C4-2B (cell line): ENCODE results near the gene TNFRSF13B.

ENCODE experiments used
- ZFX ChIP-seq: fragments of 450-650 bp; IDR thresholded peaks from 2 replicates; pipeline ENCODE4 v1.6.1; 2017
- TF ChIP-seq, protein P1 (sequence below): fragments of 450-650 bp; conservative IDR thresholded peaks from 2 replicates; pipeline ENCODE4 v1.5.1; 2017; ENCODE audit warnings: mild to moderate bottlenecking

DNA sequence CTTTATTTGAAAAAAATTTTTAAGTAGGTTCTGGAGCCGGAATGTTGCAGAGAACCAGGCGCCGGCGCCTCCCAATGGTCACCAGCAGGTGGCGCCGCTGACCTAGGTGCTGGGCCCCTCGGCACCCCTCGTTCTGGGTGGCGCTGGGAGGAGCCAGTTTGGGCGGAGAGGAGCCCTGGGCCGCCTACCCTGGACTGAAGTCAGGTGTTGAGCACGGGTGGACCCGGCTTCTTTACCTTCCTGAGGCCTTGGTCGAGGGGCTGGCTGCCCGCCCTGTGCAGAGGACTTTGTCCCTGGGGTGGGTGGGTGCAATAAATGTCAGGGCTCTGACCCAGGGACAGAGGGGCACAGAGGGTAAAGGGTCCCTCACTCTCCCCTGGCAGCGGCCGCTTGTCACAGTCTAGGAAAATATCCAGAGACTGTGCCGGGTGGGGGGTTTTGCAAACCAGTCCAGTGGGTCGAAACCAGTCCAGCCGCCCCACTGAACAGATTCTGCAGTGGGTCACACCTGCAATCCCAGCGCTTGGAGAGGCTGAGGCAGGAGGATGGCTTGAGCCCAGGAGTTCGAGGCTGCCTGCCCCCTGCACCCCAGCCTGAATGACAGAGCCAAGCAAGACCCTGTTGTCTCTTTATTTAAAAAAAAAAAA, 30.1 kb upstream of the TNFRSF13B start:
- TF ChIP-seq, protein P1, sequence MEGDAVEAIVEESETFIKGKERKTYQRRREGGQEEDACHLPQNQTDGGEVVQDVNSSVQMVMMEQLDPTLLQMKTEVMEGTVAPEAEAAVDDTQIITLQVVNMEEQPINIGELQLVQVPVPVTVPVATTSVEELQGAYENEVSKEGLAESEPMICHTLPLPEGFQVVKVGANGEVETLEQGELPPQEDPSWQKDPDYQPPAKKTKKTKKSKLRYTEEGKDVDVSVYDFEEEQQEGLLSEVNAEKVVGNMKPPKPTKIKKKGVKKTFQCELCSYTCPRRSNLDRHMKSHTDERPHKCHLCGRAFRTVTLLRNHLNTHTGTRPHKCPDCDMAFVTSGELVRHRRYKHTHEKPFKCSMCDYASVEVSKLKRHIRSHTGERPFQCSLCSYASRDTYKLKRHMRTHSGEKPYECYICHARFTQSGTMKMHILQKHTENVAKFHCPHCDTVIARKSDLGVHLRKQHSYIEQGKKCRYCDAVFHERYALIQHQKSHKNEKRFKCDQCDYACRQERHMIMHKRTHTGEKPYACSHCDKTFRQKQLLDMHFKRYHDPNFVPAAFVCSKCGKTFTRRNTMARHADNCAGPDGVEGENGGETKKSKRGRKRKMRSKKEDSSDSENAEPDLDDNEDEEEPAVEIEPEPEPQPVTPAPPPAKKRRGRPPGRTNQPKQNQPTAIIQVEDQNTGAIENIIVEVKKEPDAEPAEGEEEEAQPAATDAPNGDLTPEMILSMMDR = peak; percentile 99
- TF ChIP-seq ZFX = no peak
